Adrenal gland (tissue), 12 donors: ENCODE measurements around the gene NDUFB1. TPM values are rescaled to one million over a fixed set of nuclear protein-coding genes. Genes with fewer than 3 reads are reported as not detected.

ENCODE experiments used
- DNase-seq, 7 donors: peaks; one replicate each; pipeline ENCODE4 v3.0.0-alpha.2; 2019 to 2020
- H3K27ac ChIP-seq, 5 donors: fragments of 200-600 bp; sonication (generic) in 4 of 5; 1 replicate in 3 of 5; 2 replicates in 2 of 5; pipeline versions ENCODE4 v1.5.1 to v1.8.0; 2016 to 2020; ENCODE audit warnings: mild to moderate bottlenecking in 1 of 5
- H3K27me3 ChIP-seq: fragments of 200-600 bp; 2 replicates; pipeline ENCODE4 v1.8.0; 2021
- H3K36me3 ChIP-seq, 2 donors: fragments of 200-600 bp; replicated peaks in 1 of 2; 1 replicate in 1 of 2; 2 replicates in 1 of 2; pipeline versions ENCODE4 v1.5.1 to v1.8.0; 2018 to 2022
- H3K4me1 ChIP-seq, 2 donors: fragments of 200-600 bp; replicated peaks in 1 of 2; 1 replicate in 1 of 2; 2 replicates in 1 of 2; pipeline versions ENCODE4 v1.5.1 to v1.8.0; 2018 to 2021
- H3K4me3 ChIP-seq, 4 donors: fragments of 200-600 bp; sonication (generic) in 3 of 4; one replicate each; pipeline ENCODE4 v1.5.1; 2016 to 2018
- H3K9me3 ChIP-seq, 3 donors: fragments of 200-600 bp; sonication (generic) in 1 of 3; replicated peaks in 1 of 3; 1 replicate in 2 of 3; 2 replicates in 1 of 3; pipeline versions ENCODE4 v1.5.1 to v1.8.0; 2016 to 2021
- CTCF ChIP-seq, 6 experiments: fragments of 450-650 bp in 4 of 6; fragments of 200-600 bp in 2 of 6; sonication (generic) in 1 of 6; IDR thresholded peaks; 1 replicate in 5 of 6; 2 replicates in 1 of 6; pipeline versions ENCODE4 v1.5.1 to v1.8.0; 2016 to 2021; ENCODE audit warnings: antibody characterized with exemption in 6 of 6, mild to moderate bottlenecking in 2 of 6, moderate library complexity in 1 of 6
- POLR2A ChIP-seq, 2 donors: fragments of 450-650 bp; IDR thresholded peaks; one replicate each; pipeline ENCODE4 v1.6.1; 2017; ENCODE audit warnings: antibody characterized with exemption in 2 of 2, mild to moderate bottlenecking in 2 of 2, moderate library complexity in 1 of 2
- WGBS, 4 donors: extraction: QIAGEN DNeasy Blood & Tissue Kit in 2 of 4; methylation state at CpG; one replicate each; pipeline versions ENCODE4 v1.1.5 to v1.1.7; 2013 to 2017; 5-methylcytosine and 5-hydroxymethylcytosine counted together
- intact Hi-C, 2 donors: fragments of 100-400 bp; cut with DNase I; formaldehyde crosslinking; loops; one replicate each; pipeline versions ENCODE4 v1.14.1 to v1.15.0; 2022 to 2023
- polyA plus RNA-seq, 3 donors: library from polyadenylated mRNA; stranded (reverse); fragments of 200-250 nt in 2 of 3; fragments of 350-450 nt in 1 of 3; fragmentation: Illumina TruSeq in 1 of 3; extraction: RNeasy Lipid Tissue Mini Kit (QIAGEN cat#74804) in 1 of 3; gene quantifications; one replicate each; pipeline ENCODE4 v1.2.3, GENCODE V29; 2013 to 2014
- total RNA-seq, 9 donors: library from RNA; depleted of rRNA in 4 of 9; stranded (reverse); fragments of >200 nt in 4 of 9; fragments of 120-200 nt in 1 of 9; fragmentation: NEBNext Ultra II Directional in 1 of 9; extraction: Animal tissue kit (Norgen Biotek cat#: 25700) in 1 of 9; gene quantifications; one replicate each; pipeline versions ENCODE4 v1.1.0 to v1.2.4, GENCODE V29; 2013 to 2023
- donor health status: healthy with polysubstance abuse.
- donor health status: Bipolar disorder and iron deficiency.
- donor health status: DM: yes; HTN: yes; CAD: no.
- donor health status: DM: no; HTN: no; CAD: no.
- donor health status: DM: no; HTN: no; CAD: no.
- donor health status: DM: yes; HTN: yes; CAD: no.

Gene NDUFB1
- total and polyA plus RNA-seq, 12 donors: 163 to 1,935 (median 409) TPM

GRCh38 chr14:92161521-92161920 is 40.0 kb upstream of the NDUFB1 start:
- peaks cover 0 to 52% of the 10 kb centered on the region in 2 donors for H3K36me3 ChIP-seq
- no peaks in the 10 kb centered on the region for H3K9me3 ChIP-seq
- no peak overlapping the region for H3K4me3 ChIP-seq
- 70 to 77% (median 74%) methylated on average over 3 of the region's 3 CpGs for WGBS, 4 donors
- no peaks in the 10 kb centered on the region for H3K27me3 ChIP-seq
- H3K4me1 ChIP-seq: peaks cover 12 to 15% of the 10 kb centered on the region in 2 donors
- intact Hi-C loops: no loop called here
- DNase-seq: no peak
- TF ChIP-seq CTCF (IDR thresholded peaks at IDR 0.05): no peak
- TF ChIP-seq POLR2A (IDR thresholded peaks at IDR 0.05): no peak
- H3K27ac ChIP-seq: peak overlapping the region in 1 of 5 donors; percentile 74

- H3K4me1 ChIP-seq: peaks cover 12 to 15% of the 10 kb centered on the region in 2 donors
- WGBS, 4 donors: 36 to 46% (median 37%) methylated on average over 4 of the region's 4 CpGs
- H3K27me3 ChIP-seq: no peaks in the 10 kb centered on the region
- no peak for TF ChIP-seq CTCF (IDR thresholded peaks at IDR 0.05)
- TF ChIP-seq POLR2A (IDR thresholded peaks at IDR 0.05): no peak
- peak in 5 of 7 donors; percentile 53 to 68 (median 64) for DNase-seq
- H3K4me3 ChIP-seq: no peak overlapping the region
- intact Hi-C loops: no loop called here
- H3K27ac ChIP-seq: peak overlapping the region in 4 of 5 donors; percentile 7 to 78 (median 60)
- peaks cover 0 to 61% of the 10 kb centered on the region in 2 donors for H3K36me3 ChIP-seq
- no peaks in the 10 kb centered on the region for H3K9me3 ChIP-seq
These were observed 39.1 kb upstream of the NDUFB1 start for GRCh38 chr14:92160619-92161018.

GRCh38 chr14:92154283-92154942 is 32.9 kb upstream of the NDUFB1 start:
- WGBS, 4 donors: 34 to 43% (median 40%) methylated on average over 3 of the region's 3 CpGs
- peaks cover 0 to 36% of the 10 kb centered on the region in 2 donors for H3K36me3 ChIP-seq
- no peaks in the 10 kb centered on the region for H3K27me3 ChIP-seq
- intact Hi-C loops: no loop called here
- peak overlapping the region in 4 of 5 donors; percentile 43 to 65 (median 58) for H3K27ac ChIP-seq
- TF ChIP-seq CTCF (IDR thresholded peaks at IDR 0.05): no peak
- TF ChIP-seq POLR2A (IDR thresholded peaks at IDR 0.05): no peak
- no peak overlapping the region for H3K4me3 ChIP-seq
- no peaks in the 10 kb centered on the region for H3K9me3 ChIP-seq
- DNase-seq: no peak
- H3K4me1 ChIP-seq: peaks cover 9 to 16% of the 10 kb centered on the region in 2 donors

- H3K9me3 ChIP-seq: no peaks in the 10 kb centered on the region
- DNase-seq: peak in 3 of 7 donors; percentile 13 to 32 (median 28)
- H3K4me1 ChIP-seq: peaks cover 9 to 16% of the 10 kb centered on the region in 2 donors
- peak overlapping the region in 4 of 5 donors; percentile 44 to 65 (median 58) for H3K27ac ChIP-seq
- no peak for TF ChIP-seq CTCF (IDR thresholded peaks at IDR 0.05)
- TF ChIP-seq POLR2A (IDR thresholded peaks at IDR 0.05): no peak
- 50 to 64% (median 60%) methylated on average over 1 of the region's 1 CpG for WGBS, 4 donors
- H3K36me3 ChIP-seq: peaks cover 0 to 28% of the 10 kb centered on the region in 2 donors
- intact Hi-C loops: no loop called here
- no peak overlapping the region for H3K4me3 ChIP-seq
- no peaks in the 10 kb centered on the region for H3K27me3 ChIP-seq
These were observed 32.1 kb upstream of the NDUFB1 start for GRCh38 chr14:92153581-92153980.
